GM13977 (cell line): Measurements from ENCODE around the gene GALNT18.

Experiments
- DNase-seq: peaks from one replicate; pipeline ENCODE4 v3.0.0; 2012; ENCODE audit warnings: low spot score
- CTCF ChIP-seq: IDR thresholded peaks from 2 replicates; pipeline ENCODE4 v1.5.1; 2012; ENCODE audit warnings: mild to moderate bottlenecking, control low read depth; ENCODE audit not compliant: insufficient read depth; ENCODE audit errors: extremely low read depth, missing control alignments
- in situ Hi-C: fragments of 300-500 bp; cut with MboI; formaldehyde crosslinking; loops from one replicate; pipeline ENCODE4 v1.12.0; 2022; ENCODE audit warnings: low sequenced_read_pairs, low pct_unique_long_range_greater_than_20kb, mixed read lengths, inconsistent platforms; ENCODE audit not compliant: unreplicated experiment

The GALNT18 gene

GRCh38 chr11:11301212-11301611 lies 320.6 kb downstream of the GALNT18 start:
- in situ Hi-C loops, result no loop called here
- no peak for TF ChIP-seq CTCF
- DNase-seq, result no peak

GRCh38 chr11:11297578-11297977 lies 324.2 kb downstream of the GALNT18 start:
- in situ Hi-C loops, result no loop called here
- no peak for DNase-seq
- TF ChIP-seq CTCF, result no peak

GRCh38 chr11:11296434-11296833 lies 325.4 kb downstream of the GALNT18 start:
- in situ Hi-C loops, result no loop called here
- no peak for DNase-seq
- TF ChIP-seq CTCF, result no peak

- in situ Hi-C loops, result no loop called here
- DNase-seq, result no peak
- no peak for TF ChIP-seq CTCF
Measured at GRCh38 chr11:11294551-11294855, 327.3 kb downstream of the GALNT18 start.

- no peak for DNase-seq
- no peak for TF ChIP-seq CTCF
- in situ Hi-C loops, result no loop called here
Measured at GRCh38 chr11:11293798-11294550, 327.8 kb downstream of the GALNT18 start.

GRCh38 chr11:11292839-11293238 lies 329.0 kb downstream of the GALNT18 start:
- in situ Hi-C loops, result no loop called here
- no peak for TF ChIP-seq CTCF
- DNase-seq, result no peak
